HCEC 1CT (cell line): ENCODE data around the gene AFAP1.

Experiments used
- DNase-seq: peaks from one replicate; pipeline ENCODE4 v3.0.0-alpha.2; 2017

Gene AFAP1

DNA sequence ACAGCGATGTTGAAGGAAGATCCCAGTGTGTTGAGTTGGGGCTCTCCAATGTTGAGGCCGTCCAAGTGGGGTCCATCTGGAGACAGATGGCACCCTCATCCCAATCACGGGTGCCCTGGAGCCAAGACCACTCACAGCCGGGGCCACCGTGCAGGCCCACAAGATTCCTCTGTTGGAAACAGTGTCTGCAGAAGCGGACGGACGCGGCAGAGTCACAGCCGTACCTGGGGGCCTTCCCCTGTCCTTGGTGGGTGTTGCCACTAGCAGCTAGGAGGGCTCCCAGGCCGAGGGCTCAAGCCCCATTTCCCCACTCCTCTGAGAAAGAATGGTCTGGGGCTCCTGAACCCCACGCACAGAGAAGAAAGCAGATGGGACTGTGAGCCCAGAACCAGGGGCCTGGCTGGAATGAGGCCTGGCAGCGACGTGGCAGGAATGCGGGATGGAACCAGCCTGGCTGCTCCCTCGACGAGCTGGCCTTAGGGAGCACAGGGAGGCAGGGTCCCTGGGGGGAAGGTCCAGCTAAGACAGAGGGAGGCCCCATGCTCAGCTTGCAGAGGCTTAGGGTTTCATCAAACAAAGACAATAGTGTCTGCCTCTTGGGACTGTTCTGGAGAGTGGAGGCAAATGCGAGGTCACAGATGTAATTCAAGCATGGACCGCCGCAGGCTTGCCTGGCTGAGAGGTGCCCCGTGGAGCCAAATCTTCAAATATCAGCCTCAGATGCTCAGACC is 228.9 kb downstream of the AFAP1 start:
- no peak for DNase-seq

DNA sequence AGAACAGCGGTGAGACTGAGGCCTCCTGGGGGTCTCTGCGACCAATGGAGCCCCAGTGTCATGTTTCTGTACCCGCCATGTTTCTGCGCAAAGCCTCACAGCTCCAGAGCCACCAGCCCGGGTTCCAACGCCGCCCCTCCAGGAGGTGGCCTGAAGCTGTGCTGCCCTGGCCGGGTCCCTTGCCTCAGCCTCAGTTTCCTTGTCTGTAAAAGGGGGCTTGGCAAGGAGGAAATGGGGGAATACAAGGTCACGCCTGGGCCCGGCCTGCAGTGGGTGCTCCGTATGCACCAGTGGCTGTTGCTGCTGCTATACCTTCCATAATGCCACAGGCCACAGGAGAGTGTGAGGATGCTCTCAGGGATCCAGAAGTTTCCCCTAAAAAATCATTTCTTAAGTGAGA is 229.5 kb downstream of the AFAP1 start:
- no peak for DNase-seq

DNA sequence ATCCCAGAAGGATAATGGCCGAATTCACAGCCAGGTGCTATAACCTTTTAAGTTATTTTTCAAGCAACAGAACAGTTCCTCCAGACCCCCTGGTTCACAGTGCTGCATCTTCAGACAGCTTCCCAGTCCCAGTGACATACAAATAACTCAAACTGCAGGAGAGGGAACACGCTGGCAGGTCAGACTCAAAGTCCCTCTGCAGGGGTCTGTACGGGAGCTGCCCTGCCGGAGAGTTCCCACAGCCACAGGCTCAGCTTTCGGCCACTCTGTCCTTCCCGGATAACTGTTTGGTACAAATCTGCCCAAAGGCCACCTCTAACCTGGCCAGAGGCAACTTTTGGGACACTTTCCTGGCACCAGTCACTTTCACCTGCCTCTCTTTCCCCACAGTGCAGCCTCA is 230.2 kb downstream of the AFAP1 start:
- no peak for DNase-seq

DNA sequence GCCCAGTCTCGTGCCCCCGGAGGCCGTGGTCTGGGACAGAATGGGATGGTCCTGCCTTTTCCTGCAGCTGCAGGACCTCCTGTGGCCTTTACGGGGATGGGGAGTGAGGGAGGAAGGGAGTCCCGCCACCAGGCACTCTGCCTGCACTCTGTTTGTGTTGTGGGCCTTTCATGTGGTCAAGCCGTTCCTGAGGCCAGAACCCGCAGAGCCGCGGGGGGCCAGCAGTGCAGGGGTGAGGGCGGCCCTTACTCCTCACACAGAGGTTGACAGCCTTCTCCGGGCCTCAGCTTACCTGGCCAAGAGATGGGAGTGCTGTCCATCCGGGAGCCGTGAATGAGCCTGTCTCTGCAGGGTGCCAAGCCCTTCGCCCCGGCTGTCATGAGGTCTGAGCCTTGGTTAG is 230.7 kb downstream of the AFAP1 start:
- DNase-seq = no peak
